Gastroesophageal sphincter (tissue), 3 donors: ENCODE data around the gene LSS.
"Not testable (repeated sequence)": the region's sequence is repeated elsewhere in the genome, so short reads cannot be mapped to it uniquely, and the experiment has no call there.

Experiments used
- EP300 ChIP-seq: sonication (generic); formaldehyde crosslinking; IDR thresholded peaks from one replicate; pipeline ENCODE4 v1.6.1; 2017; ENCODE audit warnings: antibody characterized with exemption, mild to moderate bottlenecking
- POLR2A ChIP-seq, 2 donors: fragments of 450-650 bp; IDR thresholded peaks; one replicate each; pipeline ENCODE4 v1.6.1; 2017; ENCODE audit warnings: antibody characterized with exemption in 2 of 2, mild to moderate bottlenecking in 2 of 2, moderate library complexity in 1 of 2
- POLR2AphosphoS5 ChIP-seq: sonication (generic); formaldehyde crosslinking; IDR thresholded peaks from one replicate; pipeline ENCODE4 v1.6.1; 2017; ENCODE audit warnings: antibody characterized with exemption
- TF ChIP-seq, protein P1 (sequence below), 4 experiments: fragments of 200-600 bp in 2 of 4; fragments of 450-650 bp in 2 of 4; sonication (generic) in 1 of 4; IDR thresholded peaks; one replicate each; pipeline ENCODE4 v1.5.1; 2017 to 2019; ENCODE audit warnings: antibody characterized with exemption in 4 of 4, mild to moderate bottlenecking in 2 of 4, moderate library complexity in 2 of 4

DNA sequence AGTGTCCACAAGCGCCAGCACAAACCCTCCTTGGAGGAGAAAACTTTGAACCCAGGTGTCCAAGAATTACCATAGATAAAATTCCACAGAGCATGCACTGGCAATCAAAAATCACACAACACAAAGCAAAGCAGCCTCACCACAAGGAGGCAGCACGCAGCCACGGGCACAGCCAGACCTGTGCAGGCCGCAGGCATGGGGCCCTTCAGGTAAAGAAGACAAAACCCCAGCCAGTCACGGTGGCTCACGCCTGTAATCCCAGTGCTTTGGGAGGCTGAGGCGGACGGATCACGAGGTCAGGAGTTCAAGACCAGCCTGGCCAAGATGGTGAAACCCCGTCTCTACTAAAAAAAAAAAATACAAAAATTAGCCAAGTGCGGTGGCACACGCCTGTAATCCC lies 81.1 kb downstream of the LSS start:
- not testable (repeated sequence) for TF ChIP-seq POLR2AphosphoS5; POLR2A (IDR thresholded peaks at IDR 0.05); EP300
- TF ChIP-seq, protein P1, sequence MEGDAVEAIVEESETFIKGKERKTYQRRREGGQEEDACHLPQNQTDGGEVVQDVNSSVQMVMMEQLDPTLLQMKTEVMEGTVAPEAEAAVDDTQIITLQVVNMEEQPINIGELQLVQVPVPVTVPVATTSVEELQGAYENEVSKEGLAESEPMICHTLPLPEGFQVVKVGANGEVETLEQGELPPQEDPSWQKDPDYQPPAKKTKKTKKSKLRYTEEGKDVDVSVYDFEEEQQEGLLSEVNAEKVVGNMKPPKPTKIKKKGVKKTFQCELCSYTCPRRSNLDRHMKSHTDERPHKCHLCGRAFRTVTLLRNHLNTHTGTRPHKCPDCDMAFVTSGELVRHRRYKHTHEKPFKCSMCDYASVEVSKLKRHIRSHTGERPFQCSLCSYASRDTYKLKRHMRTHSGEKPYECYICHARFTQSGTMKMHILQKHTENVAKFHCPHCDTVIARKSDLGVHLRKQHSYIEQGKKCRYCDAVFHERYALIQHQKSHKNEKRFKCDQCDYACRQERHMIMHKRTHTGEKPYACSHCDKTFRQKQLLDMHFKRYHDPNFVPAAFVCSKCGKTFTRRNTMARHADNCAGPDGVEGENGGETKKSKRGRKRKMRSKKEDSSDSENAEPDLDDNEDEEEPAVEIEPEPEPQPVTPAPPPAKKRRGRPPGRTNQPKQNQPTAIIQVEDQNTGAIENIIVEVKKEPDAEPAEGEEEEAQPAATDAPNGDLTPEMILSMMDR (IDR thresholded peaks at IDR 0.05): peak in 2 of 4 experiments; percentile 9 to 46
